ENCODE data around the gene SSRP1.

SSRP1 gene

GRCh38 chr11:57324154-57324885 is 11.4 kb downstream of the SSRP1 start:
- H3K79me2 ChIP-seq (ENCODE audit: insufficient read depth, low read length), result peaks cover 17% of the 10 kb centered on the region
- H2AFZ ChIP-seq (ENCODE audit: low read depth, low read length), result peak overlapping the region; percentile 61
- H3K9ac ChIP-seq (ENCODE audit: low read depth, low read length), result peak overlapping the region; percentile 61
- H3K27me3 ChIP-seq (ENCODE audit: insufficient read depth, low read length, poor library complexity), result no peaks in the 10 kb centered on the region
- TF ChIP-seq CTCF (IDR thresholded peaks at IDR 0.05; ENCODE audit: borderline replicate concordance, extremely low read depth, low read length, poor library complexity, severe bottlenecking) (no peak), EZH2 (IDR thresholded peaks at IDR 0.05; ENCODE audit: borderline replicate concordance, low read depth, low read length, severe bottlenecking) (no peak)
- H3K27ac ChIP-seq (ENCODE audit: low read length), result peak overlapping the region; percentile 67; the same call in 1 of the 2 replicates
- peaks cover 58% of the 10 kb centered on the region for H3K4me1 ChIP-seq (ENCODE audit: insufficient read depth, low read length)
- H3K4me2 ChIP-seq (ENCODE audit: insufficient read depth, low read length), result peak overlapping the region; percentile 70
- peak overlapping the region; percentile 8 to 62; a peak in 3 of 4 replicates for H3K4me3 ChIP-seq (ENCODE audit: low read depth in 1 of 2, low read length in 2 of 2)
- no peaks in the 10 kb centered on the region for H3K9me3 ChIP-seq (ENCODE audit: insufficient read depth, low read length, severe bottlenecking)
- peaks cover 45% of the 10 kb centered on the region for H3K36me3 ChIP-seq (ENCODE audit: insufficient read depth, low read length)
- ATAC-seq (ENCODE audit: insufficient read depth, low read depth) (peak; percentile 27), DNase-seq (peak; percentile 56)
- peaks cover 17% of the 10 kb centered on the region for H4K20me1 ChIP-seq (ENCODE audit: insufficient read depth, low read length)

GRCh38 chr11:57323855-57324153 is 11.9 kb downstream of the SSRP1 start:
- Histone ChIP-seq H3K9me3 (ENCODE audit: insufficient read depth, low read length, severe bottlenecking) (no peaks in the 10 kb centered on the region), H4K20me1 (ENCODE audit: insufficient read depth, low read length) (peaks cover 17% of the 10 kb centered on the region), H3K4me1 (ENCODE audit: insufficient read depth, low read length) (peaks cover 58% of the 10 kb centered on the region), H3K9ac (ENCODE audit: low read depth, low read length) (peak overlapping the region; percentile 61), H3K27ac (ENCODE audit: low read length) (peak overlapping the region; percentile 37; the same call in 1 of the 2 replicates), H3K4me2 (ENCODE audit: insufficient read depth, low read length) (peak overlapping the region; percentile 70), H3K4me3 (ENCODE audit: low read depth in 1 of 2, low read length in 2 of 2) (peak overlapping the region; percentile 8 to 62; a peak in 3 of 4 replicates), H3K79me2 (ENCODE audit: insufficient read depth, low read length) (peaks cover 17% of the 10 kb centered on the region), H3K36me3 (ENCODE audit: insufficient read depth, low read length) (peaks cover 40% of the 10 kb centered on the region), H2AFZ (ENCODE audit: low read depth, low read length) (peak overlapping the region; percentile 61), H3K27me3 (ENCODE audit: insufficient read depth, low read length, poor library complexity) (no peaks in the 10 kb centered on the region)
- no peak for TF ChIP-seq EZH2 (IDR thresholded peaks at IDR 0.05; ENCODE audit: borderline replicate concordance, low read depth, low read length, severe bottlenecking)
- TF ChIP-seq CTCF (IDR thresholded peaks at IDR 0.05; ENCODE audit: borderline replicate concordance, extremely low read depth, low read length, poor library complexity, severe bottlenecking), result no peak
- ATAC-seq (ENCODE audit: insufficient read depth, low read depth) (no peak), DNase-seq (no peak)

GRCh38 chr11:57323167-57323854 is 12.4 kb downstream of the SSRP1 start:
- Histone ChIP-seq H3K36me3 (ENCODE audit: insufficient read depth, low read length) (peaks cover 38% of the 10 kb centered on the region), H3K27ac (ENCODE audit: low read length) (no peak overlapping the region), H3K9me3 (ENCODE audit: insufficient read depth, low read length, severe bottlenecking) (no peaks in the 10 kb centered on the region), H2AFZ (ENCODE audit: low read depth, low read length) (no peak overlapping the region), H3K9ac (ENCODE audit: low read depth, low read length) (peak overlapping the region; percentile 61; the same call in 1 of the 2 replicates), H4K20me1 (ENCODE audit: insufficient read depth, low read length) (peaks cover 20% of the 10 kb centered on the region), H3K79me2 (ENCODE audit: insufficient read depth, low read length) (peaks cover 17% of the 10 kb centered on the region), H3K4me2 (ENCODE audit: insufficient read depth, low read length) (peak overlapping the region; percentile 70), H3K4me1 (ENCODE audit: insufficient read depth, low read length) (peaks cover 54% of the 10 kb centered on the region), H3K27me3 (ENCODE audit: insufficient read depth, low read length, poor library complexity) (no peaks in the 10 kb centered on the region), H3K4me3 (ENCODE audit: low read depth in 1 of 2, low read length in 2 of 2) (peak overlapping the region in 1 of 2 experiments; percentile 62; a peak in 1 of 4 replicates)
- TF ChIP-seq EZH2 (IDR thresholded peaks at IDR 0.05; ENCODE audit: borderline replicate concordance, low read depth, low read length, severe bottlenecking) (no peak), CTCF (IDR thresholded peaks at IDR 0.05; ENCODE audit: borderline replicate concordance, extremely low read depth, low read length, poor library complexity, severe bottlenecking) (no peak)
- DNase-seq (no peak), ATAC-seq (ENCODE audit: insufficient read depth, low read depth) (no peak)
